GM18520 (cell line): Measurements from ENCODE around the gene DTNB.

Experiments
- ATAC-seq: cut with Tn5 transposase; IDR thresholded peaks from one replicate; pipeline ENCODE4 v1.9.1; 2021; ENCODE audit not compliant: unreplicated experiment

DTNB gene

GRCh38 chr2:25332571-25332970, 340.8 kb downstream of the DTNB start:
- ATAC-seq: no peak

GRCh38 chr2:25331686-25332365, 341.6 kb downstream of the DTNB start:
- no peak for ATAC-seq

- ATAC-seq: no peak
Observed at GRCh38 chr2:25330937-25331336, 342.4 kb downstream of the DTNB start.

- no peak for ATAC-seq
Observed at GRCh38 chr2:25330273-25330672, 343.1 kb downstream of the DTNB start.

GRCh38 chr2:25328152-25329085, 345.0 kb downstream of the DTNB start:
- ATAC-seq: no peak
